HL-60 (cell line): ENCODE data around the gene CNTNAP2.

Experiments used
- CTCF ChIP-seq: IDR thresholded peaks from one replicate; pipeline ENCODE4 v1.5.1; 2011; ENCODE audit warnings: low read length, control low read depth, inconsistent platforms; ENCODE audit not compliant: insufficient read depth
- GABPA ChIP-seq: IDR thresholded peaks from 2 replicates; pipeline ENCODE4 v1.6.1; 2012; ENCODE audit warnings: low read depth
- POLR2AphosphoS5 ChIP-seq: IDR thresholded peaks from 2 replicates; pipeline ENCODE4 v1.6.1; 2012; ENCODE audit warnings: low read depth
- TF ChIP-seq, protein P1 (sequence below): IDR thresholded peaks from 2 replicates; pipeline ENCODE4 v1.6.1; 2012; ENCODE audit warnings: low read depth; ENCODE audit not compliant: insufficient replicate concordance

DNA sequence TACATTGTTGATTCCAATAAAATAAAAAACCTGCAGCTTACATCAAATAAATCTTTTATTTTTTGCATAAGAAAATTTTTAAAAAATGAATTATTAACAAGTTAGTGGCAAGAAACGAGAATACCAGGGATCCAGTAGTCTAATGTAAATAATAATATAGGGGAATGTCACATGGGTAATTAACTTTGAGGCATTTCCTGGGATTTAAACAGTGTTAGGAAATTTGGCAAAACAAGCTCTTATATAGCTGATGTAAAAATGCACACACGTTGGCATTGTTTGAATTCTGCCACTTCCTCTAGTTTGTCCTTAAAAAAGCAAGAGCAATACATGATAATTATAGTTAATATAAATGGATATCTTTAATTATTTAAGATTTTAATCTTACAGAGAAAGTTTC, 768.6 kb downstream of the CNTNAP2 start:
- TF ChIP-seq CTCF = no peak
- TF ChIP-seq GABPA = no peak
- TF ChIP-seq POLR2AphosphoS5 = no peak
- TF ChIP-seq, protein P1, sequence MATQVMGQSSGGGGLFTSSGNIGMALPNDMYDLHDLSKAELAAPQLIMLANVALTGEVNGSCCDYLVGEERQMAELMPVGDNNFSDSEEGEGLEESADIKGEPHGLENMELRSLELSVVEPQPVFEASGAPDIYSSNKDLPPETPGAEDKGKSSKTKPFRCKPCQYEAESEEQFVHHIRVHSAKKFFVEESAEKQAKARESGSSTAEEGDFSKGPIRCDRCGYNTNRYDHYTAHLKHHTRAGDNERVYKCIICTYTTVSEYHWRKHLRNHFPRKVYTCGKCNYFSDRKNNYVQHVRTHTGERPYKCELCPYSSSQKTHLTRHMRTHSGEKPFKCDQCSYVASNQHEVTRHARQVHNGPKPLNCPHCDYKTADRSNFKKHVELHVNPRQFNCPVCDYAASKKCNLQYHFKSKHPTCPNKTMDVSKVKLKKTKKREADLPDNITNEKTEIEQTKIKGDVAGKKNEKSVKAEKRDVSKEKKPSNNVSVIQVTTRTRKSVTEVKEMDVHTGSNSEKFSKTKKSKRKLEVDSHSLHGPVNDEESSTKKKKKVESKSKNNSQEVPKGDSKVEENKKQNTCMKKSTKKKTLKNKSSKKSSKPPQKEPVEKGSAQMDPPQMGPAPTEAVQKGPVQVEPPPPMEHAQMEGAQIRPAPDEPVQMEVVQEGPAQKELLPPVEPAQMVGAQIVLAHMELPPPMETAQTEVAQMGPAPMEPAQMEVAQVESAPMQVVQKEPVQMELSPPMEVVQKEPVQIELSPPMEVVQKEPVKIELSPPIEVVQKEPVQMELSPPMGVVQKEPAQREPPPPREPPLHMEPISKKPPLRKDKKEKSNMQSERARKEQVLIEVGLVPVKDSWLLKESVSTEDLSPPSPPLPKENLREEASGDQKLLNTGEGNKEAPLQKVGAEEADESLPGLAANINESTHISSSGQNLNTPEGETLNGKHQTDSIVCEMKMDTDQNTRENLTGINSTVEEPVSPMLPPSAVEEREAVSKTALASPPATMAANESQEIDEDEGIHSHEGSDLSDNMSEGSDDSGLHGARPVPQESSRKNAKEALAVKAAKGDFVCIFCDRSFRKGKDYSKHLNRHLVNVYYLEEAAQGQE = no peak
